Progenitor cell of endocrine pancreas (in vitro differentiated cells): ENCODE data around the gene DOCK9. TPM values are rescaled to one million over a fixed set of nuclear protein-coding genes. Genes with fewer than 3 reads are reported as not detected.

Source experiments
- DNase-seq: peaks from one replicate; pipeline ENCODE4 v3.0.0; 2021; ENCODE audit warnings: low spot score; ENCODE audit not compliant: unreplicated experiment
- H3K27ac Mint-ChIP-seq: 2 replicates; pipeline ENCODE4 v1.8.0; 2021; ENCODE audit warnings: mild to moderate bottlenecking, moderate library complexity, mixed read lengths
- H3K27me3 Mint-ChIP-seq: 2 replicates; pipeline ENCODE4 v1.8.0; 2021; ENCODE audit warnings: mixed read lengths
- H3K36me3 Mint-ChIP-seq: 2 replicates; pipeline ENCODE4 v1.8.0; 2022; ENCODE audit warnings: mixed read lengths; ENCODE audit not compliant: insufficient read depth
- H3K4me1 Mint-ChIP-seq: 2 replicates; pipeline ENCODE4 v1.8.0; 2021; ENCODE audit warnings: low read depth, mixed read lengths
- H3K4me3 Mint-ChIP-seq: 2 replicates; pipeline ENCODE4 v1.8.0; 2021; ENCODE audit warnings: low read depth, mild to moderate bottlenecking, moderate library complexity, mixed read lengths
- H3K9me3 Mint-ChIP-seq: 2 replicates; pipeline ENCODE4 v1.8.0; 2021; ENCODE audit warnings: low read depth, mixed read lengths
- CTCF ChIP-seq: fragments of 200-600 bp; sonication (generic); IDR thresholded peaks from one replicate; pipeline ENCODE4 v1.5.0; 2021; ENCODE audit warnings: antibody characterized with exemption, mild to moderate bottlenecking; ENCODE audit not compliant: unreplicated experiment
- total RNA-seq: library from RNA; stranded (reverse); gene quantifications from 2 replicates; pipeline ENCODE4 v1.2.1, GENCODE V29; 2021

Gene DOCK9
- total RNA-seq, 1 donor from 2014 or later: 35.7 TPM

- Mint-ChIP-seq H3K36me3 (no peaks in the 10 kb centered on the region), H3K4me1 (no peaks in the 10 kb centered on the region), H3K9me3 (no peaks in the 10 kb centered on the region), H3K27me3 (peaks cover 18% of the 10 kb centered on the region), H3K27ac (no peak overlapping the region), H3K4me3 (no peak overlapping the region)
- no peak for TF ChIP-seq CTCF
- no peak for DNase-seq
These were observed 192.5 kb downstream of the DOCK9 start for GRCh38 chr13:98785405-98785804.

- no peak for DNase-seq
- H3K4me1 Mint-ChIP-seq: no peaks in the 10 kb centered on the region
- no peak overlapping the region for H3K27ac Mint-ChIP-seq
- no peaks in the 10 kb centered on the region for H3K9me3 Mint-ChIP-seq
- TF ChIP-seq CTCF: no peak
- H3K4me3 Mint-ChIP-seq: no peak overlapping the region
- peaks cover 18% of the 10 kb centered on the region for H3K27me3 Mint-ChIP-seq
- H3K36me3 Mint-ChIP-seq: no peaks in the 10 kb centered on the region
These were observed 193.2 kb downstream of the DOCK9 start for GRCh38 chr13:98784666-98785065.

- H3K9me3 Mint-ChIP-seq: no peaks in the 10 kb centered on the region
- no peaks in the 10 kb centered on the region for H3K4me1 Mint-ChIP-seq
- no peaks in the 10 kb centered on the region for H3K36me3 Mint-ChIP-seq
- H3K27me3 Mint-ChIP-seq: peaks cover 17% of the 10 kb centered on the region
- H3K4me3 Mint-ChIP-seq: no peak overlapping the region
- H3K27ac Mint-ChIP-seq: no peak overlapping the region
- DNase-seq: no peak
- TF ChIP-seq CTCF: no peak
These were observed 193.9 kb downstream of the DOCK9 start for GRCh38 chr13:98783856-98784478.

GRCh38 chr13:98782654-98783053, 195.2 kb downstream of the DOCK9 start:
- H3K4me1 Mint-ChIP-seq: no peaks in the 10 kb centered on the region
- no peaks in the 10 kb centered on the region for H3K36me3 Mint-ChIP-seq

GRCh38 chr13:98781905-98782304, 196.0 kb downstream of the DOCK9 start:
- H3K36me3 Mint-ChIP-seq: no peaks in the 10 kb centered on the region
- H3K4me3 Mint-ChIP-seq: no peak overlapping the region
- DNase-seq: no peak
- no peaks in the 10 kb centered on the region for H3K9me3 Mint-ChIP-seq
- H3K4me1 Mint-ChIP-seq: no peaks in the 10 kb centered on the region
- peaks cover 6% of the 10 kb centered on the region for H3K27me3 Mint-ChIP-seq
- no peak for TF ChIP-seq CTCF
- H3K27ac Mint-ChIP-seq: no peak overlapping the region

More at GRCh38 chr13:98782654-98783053, 195.2 kb downstream of the DOCK9 start:
- no peak for TF ChIP-seq CTCF
- H3K27me3 Mint-ChIP-seq: peaks cover 14% of the 10 kb centered on the region
- H3K4me3 Mint-ChIP-seq: no peak overlapping the region
- no peaks in the 10 kb centered on the region for H3K9me3 Mint-ChIP-seq
- H3K27ac Mint-ChIP-seq: no peak overlapping the region
- no peak for DNase-seq
